ENCODE results near the gene DOP1A. TPM values are rescaled to one million over a fixed set of nuclear protein-coding genes. Genes with fewer than 3 reads are reported as not detected.
A peak's percentile ranks its signal among the peaks of the same experiment; 100 is the strongest.

DOP1A gene
- total and polyA plus RNA-seq, 7 experiments from 2014 or later: 5.9 to 33.9 (median 25.0) TPM

DNA sequence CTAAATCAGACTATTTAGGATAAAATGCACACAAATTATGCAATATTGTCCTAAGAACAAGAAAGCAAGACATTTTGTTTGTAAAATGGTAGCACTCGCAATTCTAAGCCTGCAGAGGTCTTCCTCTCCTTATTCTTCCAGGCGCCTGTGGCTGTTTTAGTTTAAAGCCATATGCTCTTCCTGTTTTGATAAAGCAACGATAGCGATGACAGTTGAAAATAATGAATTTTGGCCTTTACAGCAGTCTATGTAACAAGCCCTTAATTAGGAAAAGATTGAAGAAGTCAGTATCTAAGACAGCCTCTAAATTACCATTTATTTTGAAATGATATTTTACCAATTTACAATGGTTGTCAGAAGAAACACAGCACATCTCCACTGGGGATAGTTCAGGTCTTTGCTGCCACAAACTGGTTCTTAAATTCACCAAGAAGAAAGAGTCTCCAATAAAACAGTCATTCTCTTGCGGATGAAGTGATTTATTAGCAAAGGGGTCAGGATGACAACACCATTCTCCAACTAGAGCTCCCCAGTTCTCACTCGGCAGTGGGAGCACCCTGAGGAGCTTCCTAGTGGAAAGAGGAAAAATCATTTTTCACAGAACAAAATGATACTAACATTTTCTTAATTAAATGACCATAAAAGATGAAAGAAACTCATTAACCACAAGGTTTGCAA is 23.2 kb upstream of the DOP1A start:
- no peak overlapping the region for H3K27ac ChIP-seq (ENCODE audit: low read depth, low read length)
- H3K27ac Mint-ChIP-seq: no peak overlapping the region
- peaks cover 0 to 6% (median 0%) of the 10 kb centered on the region in 7 donors for H3K4me1 Mint-ChIP-seq
- no peak for DNase-seq
- no peaks in the 10 kb centered on the region for H3K27me3 Mint-ChIP-seq
- H3K9me3 Mint-ChIP-seq: no peaks in the 10 kb centered on the region
- ChIA-PET CTCF (interaction anchor here (1.3 kb wide), 1 partner anchor 22 kb away, joined by 4 read pairs; the partner anchor contains the start of gene UBE3D), POLR2A (no interaction called here)
- H3K4me3 ChIP-seq (ENCODE audit: low read length): no peak overlapping the region
- H3K9me3 ChIP-seq (ENCODE audit: control insufficient read depth in 2 of 3, low read length in 3 of 3): no peaks in the 10 kb centered on the region
- H3K36me3 Mint-ChIP-seq: peaks cover 0 to 26% (median 4%) of the 10 kb centered on the region in 5 donors
- intact Hi-C loops (cut with micrococcal nuclease): no loop called here
- H3K27me3 ChIP-seq (ENCODE audit: control insufficient read depth in 2 of 2, insufficient read depth in 2 of 2, low read length in 2 of 2): no peaks in the 10 kb centered on the region
- H3K4me1 ChIP-seq (ENCODE audit: control insufficient read depth in 2 of 2, insufficient read depth in 2 of 2, low read length in 2 of 2): no peaks in the 10 kb centered on the region
- no peak for ATAC-seq
- H3K36me3 ChIP-seq (ENCODE audit: control insufficient read depth in 2 of 3, insufficient read depth in 3 of 3, low read length in 3 of 3): no peaks in the 10 kb centered on the region
- H3K4me3 Mint-ChIP-seq: no peak overlapping the region

DNA sequence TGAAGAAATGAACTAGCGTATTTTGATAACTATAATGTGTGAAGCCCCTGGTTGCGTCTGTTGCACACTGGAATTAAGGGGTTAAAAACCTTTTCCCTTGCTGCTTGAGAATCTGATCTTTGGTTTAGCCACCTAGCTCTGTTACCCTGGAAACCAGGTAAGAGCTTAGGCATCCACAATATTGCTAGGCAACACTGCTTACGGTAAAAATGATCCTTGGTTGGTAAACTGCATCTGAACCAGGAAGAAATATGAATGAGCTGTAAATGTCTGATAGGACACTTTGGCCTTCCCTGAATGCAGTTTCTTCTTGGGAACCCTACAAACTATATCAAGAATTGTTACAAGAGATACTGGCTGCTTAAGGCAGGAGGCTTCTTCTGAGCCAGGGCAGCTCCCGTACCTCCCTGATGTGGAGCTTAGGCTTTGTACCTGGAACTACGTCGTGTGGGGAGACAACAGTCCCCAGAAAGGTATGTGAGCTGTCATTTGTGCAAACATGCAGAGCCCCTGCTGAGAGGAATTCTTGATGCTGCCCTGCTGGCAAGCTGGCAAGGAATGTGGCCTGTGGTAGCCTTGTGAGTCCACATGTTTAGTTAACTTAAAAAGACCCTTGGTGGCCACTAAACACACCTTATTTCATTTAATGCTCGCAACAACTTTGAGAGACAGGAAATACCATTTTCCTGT is 20.3 kb upstream of the DOP1A start:
- ChIA-PET POLR2A (no interaction called here), CTCF (no interaction called here)
- peaks cover 0 to 10% (median 0%) of the 10 kb centered on the region in 3 experiments for H3K36me3 ChIP-seq (ENCODE audit: control insufficient read depth in 2 of 3, insufficient read depth in 3 of 3, low read length in 3 of 3)
- H3K4me3 Mint-ChIP-seq: no peak overlapping the region
- H3K4me3 ChIP-seq (ENCODE audit: low read length): no peak overlapping the region
- no peaks in the 10 kb centered on the region for H3K27me3 ChIP-seq (ENCODE audit: control insufficient read depth in 2 of 2, insufficient read depth in 2 of 2, low read length in 2 of 2)
- DNase-seq (no peak), ATAC-seq (no peak)
- H3K36me3 Mint-ChIP-seq: peaks cover 0 to 34% (median 10%) of the 10 kb centered on the region in 5 donors
- H3K27ac Mint-ChIP-seq: peak overlapping the region in 1 of 9 donors; percentile 25
- H3K4me1 ChIP-seq (ENCODE audit: control insufficient read depth in 2 of 2, insufficient read depth in 2 of 2, low read length in 2 of 2): no peaks in the 10 kb centered on the region
- H3K27me3 Mint-ChIP-seq: no peaks in the 10 kb centered on the region
- intact Hi-C loops (cut with micrococcal nuclease): no loop called here
- no peaks in the 10 kb centered on the region for H3K9me3 Mint-ChIP-seq
- no peaks in the 10 kb centered on the region for H3K9me3 ChIP-seq (ENCODE audit: control insufficient read depth in 2 of 3, low read length in 3 of 3)
- H3K4me1 Mint-ChIP-seq: peaks cover 0 to 6% (median 0%) of the 10 kb centered on the region in 7 donors
- H3K27ac ChIP-seq (ENCODE audit: low read depth, low read length): no peak overlapping the region

DNA sequence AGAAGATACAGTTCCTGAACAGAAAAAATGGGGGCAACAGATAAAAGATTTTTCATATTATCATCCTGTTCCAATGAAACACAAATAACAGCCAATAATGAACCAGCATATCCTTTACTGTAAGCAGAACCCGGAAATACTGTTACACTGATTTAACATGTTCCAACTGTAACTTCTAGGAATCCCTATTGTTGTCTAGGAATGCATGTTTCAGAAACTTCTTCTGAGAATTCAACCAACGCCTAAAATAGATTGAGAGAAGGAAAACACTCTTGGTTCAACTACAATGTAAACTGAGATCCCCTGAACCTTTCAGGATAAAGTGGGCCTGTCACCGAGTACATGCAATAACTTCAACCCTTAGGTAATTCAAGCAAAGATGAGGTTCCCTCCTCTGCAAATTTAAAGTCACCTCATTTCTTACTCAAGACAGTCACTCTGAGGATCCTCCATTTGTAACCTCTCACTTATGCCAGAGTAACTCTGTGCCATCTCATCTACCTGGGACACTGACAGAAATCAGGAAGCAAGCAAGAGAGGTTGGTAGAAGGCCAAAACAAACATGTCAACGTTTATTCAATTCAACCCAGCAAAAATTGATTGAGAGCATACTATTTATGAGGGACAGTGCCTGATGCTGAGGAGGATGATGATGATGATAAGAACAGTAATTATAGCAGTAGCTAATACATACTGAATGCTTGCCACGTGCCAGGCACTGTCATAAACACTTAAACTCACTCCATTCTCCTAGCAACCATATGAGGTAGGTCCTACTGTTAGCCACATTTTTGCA is 15.9 kb upstream of the DOP1A start:
- no peaks in the 10 kb centered on the region for H3K27me3 Mint-ChIP-seq
- H3K36me3 Mint-ChIP-seq: peaks cover 5 to 46% (median 19%) of the 10 kb centered on the region in 5 donors
- H3K27ac ChIP-seq (ENCODE audit: low read depth, low read length): no peak overlapping the region
- no peak overlapping the region for H3K27ac Mint-ChIP-seq
- H3K36me3 ChIP-seq (ENCODE audit: control insufficient read depth in 2 of 3, insufficient read depth in 3 of 3, low read length in 3 of 3): peaks cover 0 to 19% (median 0%) of the 10 kb centered on the region in 3 experiments
- no peaks in the 10 kb centered on the region for H3K27me3 ChIP-seq (ENCODE audit: control insufficient read depth in 2 of 2, insufficient read depth in 2 of 2, low read length in 2 of 2)
- ChIA-PET CTCF (no interaction called here), POLR2A (no interaction called here)
- no peak overlapping the region for H3K4me3 Mint-ChIP-seq
- intact Hi-C loops (cut with micrococcal nuclease): no loop called here
- H3K4me1 Mint-ChIP-seq: peaks cover 0 to 6% (median 2%) of the 10 kb centered on the region in 7 donors
- H3K9me3 ChIP-seq (ENCODE audit: control insufficient read depth in 2 of 3, low read length in 3 of 3): no peaks in the 10 kb centered on the region
- H3K4me3 ChIP-seq (ENCODE audit: low read length): no peak overlapping the region
- ATAC-seq (no peak), DNase-seq (no peak)
- no peaks in the 10 kb centered on the region for H3K4me1 ChIP-seq (ENCODE audit: control insufficient read depth in 2 of 2, insufficient read depth in 2 of 2, low read length in 2 of 2)
- no peaks in the 10 kb centered on the region for H3K9me3 Mint-ChIP-seq

DNA sequence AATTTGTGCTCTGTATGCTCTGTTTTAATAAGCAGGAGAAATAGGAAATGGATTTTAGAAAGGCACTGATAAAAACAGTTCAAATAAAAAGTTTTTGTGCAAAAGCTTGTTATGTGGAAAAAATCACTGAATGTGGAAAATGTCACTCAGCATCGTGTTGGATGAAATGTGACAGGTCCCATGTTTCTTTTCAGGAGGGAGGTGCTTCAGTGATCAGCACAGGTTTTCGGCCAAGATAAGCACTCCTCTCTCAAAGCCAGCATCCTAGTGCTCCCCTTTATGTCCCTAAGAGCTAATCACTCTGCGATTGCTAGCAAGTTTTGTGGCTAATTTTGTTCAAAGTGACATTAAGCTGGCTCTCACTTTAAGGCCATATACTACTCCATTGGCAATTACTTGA is 13.8 kb upstream of the DOP1A start:
- Mint-ChIP-seq H3K4me3 (no peak overlapping the region), H3K9me3 (no peaks in the 10 kb centered on the region), H3K4me1 (peaks cover 0 to 5% (median 0%) of the 10 kb centered on the region in 7 donors), H3K27me3 (no peaks in the 10 kb centered on the region), H3K36me3 (peaks cover 5 to 49% (median 15%) of the 10 kb centered on the region in 5 donors), H3K27ac (no peak overlapping the region)
- Histone ChIP-seq H3K4me3 (ENCODE audit: low read length) (no peak overlapping the region), H3K9me3 (ENCODE audit: control insufficient read depth in 2 of 3, low read length in 3 of 3) (no peaks in the 10 kb centered on the region), H3K27me3 (ENCODE audit: control insufficient read depth in 2 of 2, insufficient read depth in 2 of 2, low read length in 2 of 2) (no peaks in the 10 kb centered on the region), H3K4me1 (ENCODE audit: control insufficient read depth in 2 of 2, insufficient read depth in 2 of 2, low read length in 2 of 2) (no peaks in the 10 kb centered on the region), H3K27ac (ENCODE audit: low read depth, low read length) (no peak overlapping the region), H3K36me3 (ENCODE audit: control insufficient read depth in 2 of 3, insufficient read depth in 3 of 3, low read length in 3 of 3) (peaks cover 0 to 19% (median 0%) of the 10 kb centered on the region in 3 experiments)
- intact Hi-C loops (cut with micrococcal nuclease): no loop called here
- ChIA-PET CTCF (interaction anchor here (1.2 to 2.6 kb wide), 3 partner anchors 10 to 782 kb away, joined by 3 to 13 read pairs (median 11); partner anchors contain the start of gene UBE3D), POLR2A (interaction anchor here (0.9 kb wide), 1 partner anchor 12 kb away, joined by 4 read pairs; the partner anchor contains the start of gene UBE3D)
- DNase-seq (no peak), ATAC-seq (no peak)

DNA sequence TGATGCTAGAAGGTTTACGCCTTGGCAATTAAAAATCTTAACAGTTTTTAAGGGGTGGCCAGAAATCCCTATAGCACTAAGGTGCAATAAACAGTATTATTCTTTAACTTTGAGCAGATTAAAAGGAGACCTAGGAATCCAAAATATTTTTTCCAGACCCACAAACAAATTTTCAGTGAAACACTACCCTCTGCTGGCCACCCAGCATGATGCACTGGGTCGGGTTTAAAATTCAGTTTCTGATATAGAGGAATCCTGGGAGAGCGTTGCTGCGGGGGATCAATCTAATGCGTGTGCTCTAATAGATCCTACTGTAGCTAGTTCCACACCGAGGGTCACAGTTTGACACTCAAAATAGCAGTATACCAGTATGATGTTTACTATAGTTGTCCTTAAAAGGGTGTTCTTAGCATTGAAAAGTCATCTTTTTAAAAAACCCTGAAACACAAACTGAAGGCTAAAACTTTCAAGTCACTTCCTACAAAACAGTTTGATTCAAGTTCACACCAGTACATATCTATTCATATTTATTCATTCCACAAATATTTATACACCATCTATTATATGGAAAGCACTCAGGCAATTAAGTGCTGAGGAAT is 12.0 kb upstream of the DOP1A start:
- no peak overlapping the region for H3K4me3 ChIP-seq (ENCODE audit: low read length)
- no peaks in the 10 kb centered on the region for H3K27me3 ChIP-seq (ENCODE audit: control insufficient read depth in 2 of 2, insufficient read depth in 2 of 2, low read length in 2 of 2)
- H3K4me1 ChIP-seq (ENCODE audit: control insufficient read depth in 2 of 2, insufficient read depth in 2 of 2, low read length in 2 of 2): no peaks in the 10 kb centered on the region
- Mint-ChIP-seq H3K27me3 (no peaks in the 10 kb centered on the region), H3K36me3 (peaks cover 5 to 47% (median 15%) of the 10 kb centered on the region in 5 donors), H3K4me1 (peaks cover 0 to 9% (median 5%) of the 10 kb centered on the region in 7 donors), H3K9me3 (no peaks in the 10 kb centered on the region), H3K27ac (no peak overlapping the region), H3K4me3 (no peak overlapping the region)
- POLR2A ChIA-PET: no interaction called here
- no peaks in the 10 kb centered on the region for H3K9me3 ChIP-seq (ENCODE audit: control insufficient read depth in 2 of 3, low read length in 3 of 3)
- peaks cover 0 to 19% (median 0%) of the 10 kb centered on the region in 3 experiments for H3K36me3 ChIP-seq (ENCODE audit: control insufficient read depth in 2 of 3, insufficient read depth in 3 of 3, low read length in 3 of 3)
- H3K27ac ChIP-seq (ENCODE audit: low read depth, low read length): no peak overlapping the region
- intact Hi-C loops (cut with micrococcal nuclease): loop anchor here (1.0 kb wide), 3 partner anchors 10 to 803 kb away; partner anchors contain the start of gene UBE3D (in 1 of the 2)
- DNase-seq (peak in 5 of 9 donors; percentile 18 to 44 (median 39)), ATAC-seq (peak; percentile 78)
- CTCF ChIA-PET: interaction anchor here (2.3 kb wide), 1 partner anchor 10 kb away, joined by 13 read pairs; the partner anchor contains the start of gene UBE3D

DNA sequence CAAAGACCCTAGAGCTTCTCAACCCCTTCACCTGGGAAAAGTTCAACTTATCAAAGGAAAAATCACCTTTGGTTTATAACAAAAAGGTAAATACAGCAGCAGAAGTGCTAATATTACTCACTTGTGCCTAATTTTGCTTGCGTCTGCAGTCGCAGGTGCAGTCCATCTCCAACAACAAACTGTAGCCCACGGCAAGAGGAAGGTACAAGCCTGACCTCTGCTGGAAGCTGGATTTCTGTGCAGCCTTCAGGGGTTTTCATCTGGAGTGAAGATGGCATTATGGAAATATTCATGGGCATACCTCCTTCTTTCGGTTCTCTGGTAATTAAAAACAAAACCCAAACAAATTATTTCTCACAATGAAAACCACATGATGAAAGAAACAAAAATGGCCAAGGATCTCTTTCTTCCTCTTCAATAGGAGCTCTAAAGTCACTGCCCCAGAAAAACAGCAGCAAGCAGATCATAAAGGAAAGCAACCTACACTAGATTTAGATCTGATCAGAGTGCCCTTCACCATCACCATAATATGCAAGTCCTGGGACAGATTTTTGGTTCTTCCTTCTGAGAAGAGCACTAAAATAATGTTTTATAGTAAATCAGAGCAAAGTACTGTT is 9.7 kb upstream of the DOP1A start:
- Histone ChIP-seq H3K27ac (ENCODE audit: low read depth, low read length) (no peak overlapping the region), H3K9me3 (ENCODE audit: control insufficient read depth in 2 of 3, low read length in 3 of 3) (no peaks in the 10 kb centered on the region), H3K4me3 (ENCODE audit: low read length) (no peak overlapping the region), H3K4me1 (ENCODE audit: control insufficient read depth in 2 of 2, insufficient read depth in 2 of 2, low read length in 2 of 2) (no peaks in the 10 kb centered on the region), H3K36me3 (ENCODE audit: control insufficient read depth in 2 of 3, insufficient read depth in 3 of 3, low read length in 3 of 3) (peaks cover 0 to 3% (median 0%) of the 10 kb centered on the region in 3 experiments), H3K27me3 (ENCODE audit: control insufficient read depth in 2 of 2, insufficient read depth in 2 of 2, low read length in 2 of 2) (no peaks in the 10 kb centered on the region)
- ChIA-PET POLR2A (no interaction called here), CTCF (interaction anchor here (0.6 to 2.3 kb wide), 6 partner anchors 9 to 1345 kb away, joined by 3 to 7 read pairs (median 4); partner anchors contain the start of genes IBTK and UBE3D)
- Mint-ChIP-seq H3K27ac (peak overlapping the region in 1 of 9 donors; percentile 6), H3K9me3 (no peaks in the 10 kb centered on the region), H3K36me3 (peaks cover 3 to 40% (median 8%) of the 10 kb centered on the region in 5 donors), H3K4me3 (no peak overlapping the region), H3K4me1 (peaks cover 0 to 21% (median 15%) of the 10 kb centered on the region in 7 donors), H3K27me3 (no peaks in the 10 kb centered on the region)
- intact Hi-C loops (cut with micrococcal nuclease): no loop called here
- peak in 3 of 9 donors; percentile 10 to 19 (median 13) for DNase-seq
- peak; percentile 63 for ATAC-seq

Measured in naive thymus-derived CD4-positive, alpha-beta T cell (primary cell).